ENCODE results near the gene TNIP2. TPM values are rescaled to one million over a fixed set of nuclear protein-coding genes. Genes with fewer than 3 reads are reported as not detected.

TNIP2 gene
- total and polyA plus RNA-seq, 8 donors: 11.4 to 25.4 (median 17.9) TPM

- intact Hi-C loops (cut with DNase I): loop anchor here in 2 of 3 donors (10.0 kb wide), 2 partner anchors 174 to 274 kb away; no protein-coding TSS in a partner anchor
- no peak for TF ChIP-seq CTCF (IDR thresholded peaks at IDR 0.05)
- no peaks in the 10 kb centered on the region for H3K36me3 ChIP-seq
- ATAC-seq (peak; percentile 59 to 83 (median 74)), FAIRE-seq (no peak), DNase-seq (peak; percentile 74 to 88 (median 80))
- no peaks in the 10 kb centered on the region for H3K9me3 ChIP-seq
- peaks cover 13 to 18% (median 15%) of the 10 kb centered on the region in 3 donors for H3K4me1 ChIP-seq
- peak overlapping the region; percentile 46 to 95 (median 88) for H3K27ac ChIP-seq
- WGBS, 2 donors: 34 to 37% methylated on average over 14 of the region's 14 CpGs
- no peaks in the 10 kb centered on the region for H3K27me3 ChIP-seq
- H3K4me3 ChIP-seq: no peak overlapping the region
Measured at GRCh38 chr4:2761035-2761923, 5.1 kb upstream of the TNIP2 start.

- ATAC-seq (no peak), DNase-seq (no peak), FAIRE-seq (no peak)
- no peak overlapping the region for H3K4me3 ChIP-seq
- no peaks in the 10 kb centered on the region for H3K36me3 ChIP-seq
- intact Hi-C loops (cut with DNase I): no loop called here
- H3K27ac ChIP-seq: no peak overlapping the region
- peaks cover 13 to 19% (median 15%) of the 10 kb centered on the region in 3 donors for H3K4me1 ChIP-seq
- H3K9me3 ChIP-seq: no peaks in the 10 kb centered on the region
- no peak for TF ChIP-seq CTCF (IDR thresholded peaks at IDR 0.05)
- no peaks in the 10 kb centered on the region for H3K27me3 ChIP-seq
- WGBS, 2 donors: 80 to 81% methylated on average over 3 of the region's 3 CpGs
Measured at GRCh38 chr4:2757426-2757825, 1.3 kb upstream of the TNIP2 start.

- DNase-seq (no peak), ATAC-seq (no peak), FAIRE-seq (no peak)
- WGBS, 2 donors: 77% methylated on average over 25 of the region's 25 CpGs
- Histone ChIP-seq H3K27ac (peak overlapping the region in 3 of 4 donors; percentile 24 to 49 (median 44)), H3K36me3 (no peaks in the 10 kb centered on the region), H3K4me1 (peaks cover 8 to 19% (median 11%) of the 10 kb centered on the region in 3 donors), H3K4me3 (peak overlapping the region in 2 of 4 donors; percentile 83 to 90), H3K9me3 (no peaks in the 10 kb centered on the region), H3K27me3 (no peaks in the 10 kb centered on the region)
- intact Hi-C loops (cut with DNase I): no loop called here
- TF ChIP-seq CTCF (IDR thresholded peaks at IDR 0.05): no peak
Measured at GRCh38 chr4:2756691-2757350, 685 bp upstream of the TNIP2 start.

GRCh38 chr4:2754848-2755819 lies 1.0 kb downstream of the TNIP2 start:
- ATAC-seq (peak in 3 of 4 donors; percentile 1 to 7 (median 1)), DNase-seq (peak in 2 of 6 donors; percentile 36 to 37), FAIRE-seq (no peak)
- 25 to 39% methylated on average over 20 to 23 of the region's 23 CpGs for WGBS, 2 donors
- H3K4me3 ChIP-seq: peak overlapping the region; percentile 59 to 90 (median 80)
- no peaks in the 10 kb centered on the region for H3K36me3 ChIP-seq
- peak overlapping the region in 2 of 4 donors; percentile 59 to 82 for H3K27ac ChIP-seq
- no peak for TF ChIP-seq CTCF (IDR thresholded peaks at IDR 0.05)
- H3K27me3 ChIP-seq: no peaks in the 10 kb centered on the region
- intact Hi-C loops (cut with DNase I): no loop called here
- H3K9me3 ChIP-seq: no peaks in the 10 kb centered on the region
- peaks cover 0 to 7% (median under 1%) of the 10 kb centered on the region in 3 donors for H3K4me1 ChIP-seq

All from pancreas (tissue), 10 donors.